ENCODE results near the gene SMNDC1.
"Not testable (repeated sequence)": the region's sequence is repeated elsewhere in the genome, so short reads cannot be mapped to it uniquely, and the experiment has no call there.

The SMNDC1 gene

DNA sequence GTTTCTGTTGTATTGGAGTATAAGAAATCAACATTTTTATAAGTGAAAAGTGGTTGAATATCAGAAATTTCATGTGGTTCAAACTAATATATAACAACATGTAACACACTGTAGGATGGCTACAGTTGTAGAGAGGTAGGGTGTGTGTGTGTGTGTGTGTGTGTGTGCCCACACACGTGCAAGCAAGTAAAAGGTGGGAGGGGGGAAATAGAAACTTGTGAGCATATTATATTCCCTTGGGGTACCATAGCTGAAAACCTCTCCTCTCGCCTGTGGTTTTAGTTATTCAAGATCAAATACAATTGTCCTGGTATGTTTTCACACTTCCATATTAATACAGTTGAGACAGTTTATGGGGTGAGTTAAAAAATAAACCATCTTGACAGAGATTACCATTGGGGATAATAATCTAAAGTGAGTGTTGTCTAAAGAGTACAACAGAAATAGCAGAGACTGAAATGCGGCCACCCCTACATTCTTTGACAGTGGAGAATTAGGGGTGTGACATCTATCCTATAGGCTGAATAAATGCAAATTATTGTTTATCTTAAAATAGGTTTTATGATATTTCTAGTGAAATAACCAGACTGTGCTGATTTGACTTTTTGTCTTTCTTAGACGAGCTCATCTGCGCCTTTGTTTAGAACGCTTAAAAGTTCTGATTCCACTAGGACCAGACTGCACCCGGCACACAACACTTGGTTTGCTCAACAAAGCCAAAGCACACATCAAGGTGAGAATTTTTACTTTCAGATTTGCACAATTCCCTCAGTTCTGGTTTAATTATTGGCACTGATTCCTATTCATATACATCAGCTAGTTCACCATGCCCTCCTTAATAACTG is 25.9 kb downstream of the SMNDC1 start:
- DNase-seq = no peak

DNA sequence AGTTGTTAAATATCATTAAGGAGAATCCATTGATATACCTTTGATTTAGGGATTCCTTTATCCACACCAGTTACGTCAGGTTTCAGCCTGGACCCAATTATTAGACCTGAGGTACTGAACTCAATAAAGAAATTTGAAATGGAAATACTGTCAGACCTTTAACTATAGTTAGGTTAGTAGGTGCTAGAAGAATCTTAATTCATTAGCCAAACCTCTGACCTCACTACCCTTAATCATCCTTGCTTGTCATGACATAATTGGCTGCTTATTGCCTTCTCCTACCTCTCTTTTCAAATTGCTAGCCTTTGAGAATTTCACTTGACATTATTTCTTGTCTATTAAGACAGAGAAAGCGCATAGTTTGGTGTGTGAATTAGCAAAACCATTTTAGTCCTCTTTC is 27.1 kb downstream of the SMNDC1 start:
- DNase-seq = no peak

DNA sequence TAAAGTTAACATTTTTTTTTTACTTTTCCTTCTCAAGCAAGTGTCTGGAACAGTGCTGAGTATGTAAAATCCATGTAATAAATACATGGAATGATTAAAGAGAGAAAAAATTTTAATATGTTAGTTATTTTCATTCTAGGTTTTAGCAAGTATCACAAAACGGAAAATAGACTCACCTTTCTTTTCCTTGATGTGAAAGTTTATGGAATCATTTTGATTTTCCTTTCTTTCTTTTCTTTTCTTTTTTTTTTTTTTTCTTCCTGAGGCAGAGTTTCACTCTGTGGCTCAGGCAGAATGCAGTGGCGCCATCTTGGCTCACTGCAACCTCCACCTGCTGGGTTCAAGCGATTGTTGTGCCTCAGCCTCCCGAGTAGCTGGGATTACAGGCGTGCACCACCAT is 28.1 kb downstream of the SMNDC1 start:
- DNase-seq = no peak

DNA sequence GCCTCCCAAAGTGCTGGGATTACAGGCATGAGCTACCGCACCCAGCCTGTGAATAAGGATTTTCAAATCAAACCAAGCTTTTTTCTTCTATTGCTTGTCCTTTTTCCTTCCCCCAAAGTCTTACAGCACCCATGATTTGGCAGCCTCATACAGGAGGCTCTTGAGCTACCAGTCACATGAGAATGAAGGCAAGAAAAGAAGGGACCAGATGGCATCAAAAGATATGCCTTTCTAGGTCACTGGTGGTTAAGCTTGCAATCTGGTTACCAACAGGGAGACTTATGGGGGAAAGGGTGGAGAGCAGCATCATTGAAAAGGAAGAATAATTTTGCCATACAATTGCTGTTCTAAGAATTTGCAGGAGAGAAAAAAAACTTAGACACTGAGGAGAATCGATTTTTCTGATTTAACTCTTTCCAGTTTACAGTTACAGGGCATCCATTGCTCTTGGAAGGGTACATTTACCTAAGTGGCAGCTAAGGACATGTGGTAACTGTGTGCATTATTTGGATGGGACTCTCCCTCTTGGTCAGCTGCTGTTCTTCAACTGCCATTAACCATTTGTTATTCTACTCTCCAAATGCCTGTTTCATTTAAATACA is 29.5 kb downstream of the SMNDC1 start:
- no peak for DNase-seq

DNA sequence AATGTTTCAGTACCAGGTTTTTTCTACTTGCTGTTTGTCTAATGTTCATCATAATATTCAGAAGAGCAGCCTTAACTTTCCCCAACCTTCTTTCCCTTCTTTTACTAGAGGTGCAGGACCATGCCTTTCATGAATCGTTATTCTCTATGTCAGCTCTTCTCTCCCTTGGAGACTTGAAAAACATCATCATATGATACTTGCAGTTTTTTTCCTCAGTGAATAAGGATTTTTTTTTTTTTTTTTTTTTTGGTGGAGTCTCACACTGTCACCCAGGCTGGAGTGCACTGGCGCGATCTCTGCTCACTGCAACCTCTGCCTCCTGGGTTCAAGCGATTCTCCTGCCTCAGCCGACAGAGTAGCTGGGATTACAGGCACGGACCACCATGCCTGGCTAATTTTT is 30.1 kb downstream of the SMNDC1 start:
- no peak for DNase-seq

DNA sequence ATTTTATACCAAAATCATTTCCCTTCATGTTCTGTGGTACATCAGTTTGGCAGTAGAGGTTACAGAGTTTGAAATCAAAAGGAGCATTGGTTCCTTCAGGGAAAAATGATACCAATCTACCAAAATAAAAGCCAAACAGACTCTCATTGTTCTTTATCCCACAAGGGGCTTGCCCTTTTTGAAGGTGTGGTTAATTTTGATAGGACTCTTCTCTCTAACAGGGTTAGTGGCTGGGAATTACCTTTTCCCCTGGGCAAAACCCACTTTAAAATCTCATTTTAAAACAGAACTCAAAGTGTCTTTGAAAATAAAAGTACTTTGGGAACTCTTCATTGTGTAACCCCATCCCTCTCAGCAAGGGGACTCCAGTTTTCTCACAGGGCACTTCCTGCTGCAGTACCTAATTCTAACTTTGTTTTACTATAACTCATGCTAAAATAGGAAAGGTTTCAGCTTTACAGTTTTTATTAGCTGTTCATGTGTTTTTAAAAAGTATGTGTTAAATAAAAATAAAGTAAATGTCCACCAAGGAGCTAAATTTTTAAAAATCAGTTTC is 30.6 kb downstream of the SMNDC1 start:
- no peak for DNase-seq

DNA sequence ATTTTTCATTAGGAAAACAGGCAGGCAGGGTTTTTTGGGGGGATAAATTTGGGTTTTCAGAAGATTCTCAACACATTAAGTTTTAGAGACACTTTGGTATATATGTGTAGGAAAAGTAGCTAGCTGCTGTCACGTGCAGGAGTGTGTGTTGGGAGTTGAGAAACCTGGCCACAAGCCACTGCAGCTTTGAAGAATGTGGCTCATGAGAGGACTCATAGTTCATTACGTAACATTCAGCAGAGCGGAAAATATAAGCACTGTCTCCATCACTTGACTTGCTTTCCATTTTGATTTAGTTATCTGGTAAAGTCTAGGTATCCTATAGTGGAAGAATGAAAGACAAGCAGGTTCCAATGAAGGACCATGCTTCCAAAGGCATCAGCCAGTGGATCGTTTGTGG is 31.2 kb downstream of the SMNDC1 start:
- DNase-seq = no peak

DNA sequence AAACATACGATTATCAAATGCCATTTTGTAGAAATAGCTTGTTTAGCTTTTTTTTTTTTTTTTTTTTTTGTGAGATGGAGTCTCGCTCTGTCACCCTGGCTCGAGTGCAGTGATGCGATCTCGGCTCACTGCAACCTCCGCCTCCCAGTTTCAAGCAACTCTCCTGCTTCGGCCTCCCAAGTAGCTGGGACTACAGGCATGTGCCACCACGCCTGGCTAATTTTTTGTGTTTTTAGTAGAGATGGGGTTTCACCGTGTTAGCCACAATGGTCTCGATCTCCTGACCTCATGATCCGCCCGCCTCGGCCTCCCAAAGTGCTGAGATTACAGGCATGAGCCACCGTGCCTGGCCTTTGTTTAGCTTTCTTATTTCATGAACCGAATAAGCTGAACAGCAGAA is 31.7 kb downstream of the SMNDC1 start:
- not testable (repeated sequence) for DNase-seq

DNA sequence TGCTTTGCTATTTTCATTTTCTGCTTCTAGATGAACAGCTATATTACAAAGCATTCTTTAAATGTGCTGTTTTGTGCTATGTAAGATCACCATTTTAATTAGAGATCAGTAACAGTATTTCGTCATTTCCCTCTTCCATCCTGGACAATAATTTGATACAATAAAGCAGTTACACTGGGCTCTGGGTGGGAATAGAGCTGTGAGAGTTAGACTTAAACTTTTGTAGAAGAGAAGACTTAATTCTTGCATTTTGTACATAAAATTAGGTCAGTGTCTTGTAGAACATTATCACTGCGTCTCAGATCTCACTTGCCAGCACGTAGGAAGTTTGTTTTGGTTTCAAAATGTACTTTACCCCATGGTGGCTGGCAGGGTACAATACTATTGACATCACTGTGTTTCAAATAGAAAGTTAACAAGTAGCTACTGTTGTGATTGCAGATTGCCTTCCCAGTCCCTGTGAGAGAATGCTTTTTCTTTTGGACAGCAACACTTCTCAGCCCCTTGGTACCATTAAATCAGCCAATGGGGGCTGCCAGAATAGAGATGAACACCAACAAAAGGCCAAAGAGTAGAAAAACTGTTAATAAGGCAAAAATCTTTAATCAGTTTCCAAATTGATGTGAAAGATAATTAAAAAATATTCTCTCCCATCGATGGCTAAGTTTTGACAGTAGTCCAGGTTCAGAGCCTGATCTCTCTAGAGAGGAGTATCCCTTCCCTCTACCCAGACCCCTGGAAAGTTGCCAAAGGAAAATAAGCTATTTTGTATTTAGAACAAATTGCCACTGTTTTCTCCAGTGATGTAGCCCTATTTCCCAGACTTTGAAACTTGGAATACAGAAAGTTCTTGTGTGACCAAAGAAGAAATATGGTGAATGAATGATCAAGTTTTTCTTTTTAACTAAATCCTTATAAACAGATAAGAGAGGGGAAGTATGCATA is 35.1 kb downstream of the SMNDC1 start:
- no peak for DNase-seq

DNA sequence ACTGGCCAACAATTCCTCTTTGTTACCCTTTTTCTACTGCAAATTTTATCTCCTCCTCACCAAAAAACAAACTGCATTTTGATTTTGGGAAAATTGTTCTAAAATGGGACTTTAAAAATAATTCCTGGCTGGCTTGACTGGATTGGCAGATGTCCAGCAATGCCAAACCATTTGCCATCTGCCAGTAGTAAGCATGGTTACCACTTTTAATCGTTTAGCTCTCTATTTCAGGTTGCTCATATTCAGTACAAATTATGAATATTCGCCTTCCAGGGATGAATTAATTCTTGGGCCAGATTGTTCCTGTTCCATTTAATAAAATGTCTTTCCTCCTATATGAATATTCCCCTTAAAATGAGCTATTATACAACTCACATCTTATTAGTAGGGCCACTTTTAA is 35.7 kb downstream of the SMNDC1 start:
- no peak for DNase-seq

DNA sequence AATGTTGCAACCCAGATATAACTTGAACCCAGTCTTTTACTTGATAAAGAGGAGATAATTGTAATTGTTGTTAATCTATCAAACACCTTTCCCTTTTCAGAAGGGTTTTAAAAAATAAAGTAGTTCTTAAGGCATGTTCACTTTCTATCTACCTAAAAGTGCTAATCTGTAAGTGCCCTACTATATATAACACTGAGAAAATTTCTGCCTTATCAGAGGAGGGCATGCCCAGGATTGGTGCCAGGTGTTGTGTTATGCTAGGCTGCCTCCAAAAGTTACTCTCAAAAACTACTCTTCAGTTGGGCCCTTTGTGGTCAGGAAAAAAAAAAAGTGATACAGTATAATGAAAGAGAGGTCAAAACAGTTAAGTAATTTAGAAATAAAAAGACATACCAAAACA is 36.3 kb downstream of the SMNDC1 start:
- DNase-seq = no peak

DNA sequence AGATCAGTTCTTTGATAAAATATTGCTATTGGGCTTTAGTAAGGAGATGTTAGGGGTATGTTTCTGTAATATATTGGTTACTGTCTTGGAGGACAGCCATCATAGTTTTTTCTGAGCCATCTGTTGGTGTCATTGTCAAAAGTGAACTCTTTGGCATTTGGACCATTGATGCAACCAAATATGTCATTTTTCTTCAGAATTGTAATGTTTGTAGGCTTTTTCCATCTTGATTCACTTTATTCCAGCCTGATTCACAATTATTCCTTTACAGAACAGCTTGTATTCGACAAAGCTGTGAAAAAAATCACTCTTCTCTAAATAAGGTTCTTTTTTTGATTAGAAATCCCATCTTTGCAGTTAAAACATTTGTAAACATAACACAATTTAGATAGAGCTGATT is 37.4 kb downstream of the SMNDC1 start:
- DNase-seq = no peak

DNA sequence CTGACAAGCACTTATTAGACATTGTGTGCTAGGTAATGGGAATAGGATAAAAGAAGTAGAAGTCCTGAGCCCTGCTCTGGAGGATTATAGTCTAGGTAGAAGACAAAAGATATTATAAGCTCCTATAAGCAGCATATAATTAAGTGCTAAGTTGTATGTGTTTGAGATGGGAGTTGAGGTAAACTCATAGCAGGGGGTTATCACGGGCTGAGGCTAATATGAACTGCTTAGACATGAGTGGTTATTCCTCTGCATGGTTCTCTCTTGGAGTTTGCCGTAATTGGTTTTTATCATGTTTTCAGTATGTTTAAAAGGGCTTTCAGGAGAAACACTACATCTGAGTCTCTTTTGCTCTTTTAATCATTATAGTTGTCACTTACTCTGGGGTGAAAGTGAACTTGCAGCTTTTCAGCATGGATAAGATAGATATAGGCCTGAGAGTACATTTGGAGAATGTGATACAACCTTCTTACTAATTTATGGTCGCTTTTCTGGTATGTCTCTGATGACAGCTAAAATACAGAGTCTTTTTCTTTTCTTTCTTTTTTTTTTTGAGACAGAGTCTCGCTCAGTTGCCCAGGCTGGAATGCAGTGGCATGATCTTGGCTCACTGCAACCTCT is 39.0 kb downstream of the SMNDC1 start:
- DNase-seq = no peak

DNA sequence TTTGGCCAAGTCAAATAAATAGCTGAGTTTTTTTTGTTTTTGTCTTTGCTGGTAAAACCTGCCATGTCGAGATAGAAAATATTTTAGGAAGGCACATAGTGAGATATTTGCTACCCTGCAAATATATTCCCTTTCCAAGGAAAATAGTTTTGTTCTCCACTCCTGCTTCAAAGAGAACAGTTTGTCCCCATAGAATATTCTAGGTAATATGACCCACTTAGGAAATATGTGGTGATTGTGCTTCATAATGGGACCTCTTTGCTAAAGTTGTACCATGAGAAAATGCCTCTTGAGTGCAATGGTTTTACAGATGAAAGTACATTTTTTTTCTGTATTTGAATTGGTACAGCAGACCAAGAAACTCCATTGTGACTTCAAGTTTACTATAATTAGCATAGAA is 41.6 kb downstream of the SMNDC1 start:
- no peak for DNase-seq

DNA sequence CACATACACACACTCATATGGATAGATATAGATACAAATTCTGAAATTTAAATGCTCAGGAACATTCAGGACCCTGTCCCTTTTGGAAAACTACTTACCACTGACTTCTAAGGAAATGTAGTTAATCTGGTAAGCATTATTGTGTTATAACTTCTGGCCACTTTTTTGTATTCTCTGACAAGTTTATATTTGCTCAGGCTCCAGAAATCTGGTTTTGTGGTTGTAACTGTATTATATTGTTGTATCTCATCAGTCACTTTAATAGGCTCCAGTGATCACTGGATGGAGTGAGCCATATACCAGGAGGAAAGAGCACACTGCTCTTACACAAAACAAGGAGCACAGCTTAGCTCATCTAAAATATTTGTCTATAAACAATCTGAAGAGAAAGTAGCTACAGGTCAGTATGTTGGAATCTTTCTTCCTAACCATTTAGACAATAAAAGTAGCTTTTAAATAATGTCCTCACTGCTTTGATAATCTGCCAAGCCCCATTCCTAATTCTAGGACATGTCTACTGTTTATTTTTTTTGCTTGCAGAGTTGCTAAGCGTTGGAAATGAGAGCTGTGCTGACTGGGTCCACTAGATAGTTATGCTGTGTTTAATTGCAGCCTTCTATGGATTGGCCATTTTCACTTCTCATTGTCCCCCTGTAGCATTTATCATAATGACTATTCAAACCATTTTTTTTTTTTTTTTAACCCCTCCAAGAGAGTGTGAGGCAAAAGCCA is 43.8 kb downstream of the SMNDC1 start:
- no peak for DNase-seq

DNA sequence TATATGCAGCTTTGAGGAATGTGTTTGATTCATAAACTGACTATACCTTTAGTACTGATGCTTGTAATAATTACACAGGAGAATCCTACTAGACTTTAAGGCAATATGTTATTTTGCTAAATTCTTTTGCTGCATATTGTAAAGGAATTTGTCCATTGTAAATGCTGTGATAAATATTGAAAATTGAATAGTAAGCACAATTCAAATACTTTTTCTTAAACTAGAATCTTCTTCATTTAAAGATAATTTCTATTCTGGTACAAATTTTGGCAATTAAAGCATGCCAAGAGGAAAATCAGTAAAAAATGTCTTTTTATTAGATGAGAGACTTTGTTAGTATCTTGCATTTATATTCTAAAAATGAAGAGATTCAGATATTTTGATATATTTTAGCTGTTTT is 45.4 kb downstream of the SMNDC1 start:
- no peak for DNase-seq

DNA sequence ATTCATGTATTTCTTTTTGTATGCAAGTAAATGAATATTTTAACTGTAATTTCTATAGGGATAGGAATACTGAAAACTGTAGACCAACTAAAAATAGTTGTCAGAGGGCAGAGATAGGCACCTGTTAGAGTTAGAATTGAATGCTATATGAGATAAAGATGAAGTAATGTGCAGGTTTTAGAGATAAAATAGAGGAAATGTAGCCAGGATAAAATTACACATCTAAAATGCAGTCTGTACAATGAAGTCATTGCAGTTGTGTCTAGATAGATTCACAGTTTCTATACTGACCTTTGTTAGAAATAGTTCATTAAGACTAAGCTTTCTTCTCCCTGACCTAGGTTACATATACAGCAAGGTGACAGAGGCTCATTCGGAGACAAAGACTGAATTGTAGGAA is 46.2 kb downstream of the SMNDC1 start:
- no peak for DNase-seq

DNA sequence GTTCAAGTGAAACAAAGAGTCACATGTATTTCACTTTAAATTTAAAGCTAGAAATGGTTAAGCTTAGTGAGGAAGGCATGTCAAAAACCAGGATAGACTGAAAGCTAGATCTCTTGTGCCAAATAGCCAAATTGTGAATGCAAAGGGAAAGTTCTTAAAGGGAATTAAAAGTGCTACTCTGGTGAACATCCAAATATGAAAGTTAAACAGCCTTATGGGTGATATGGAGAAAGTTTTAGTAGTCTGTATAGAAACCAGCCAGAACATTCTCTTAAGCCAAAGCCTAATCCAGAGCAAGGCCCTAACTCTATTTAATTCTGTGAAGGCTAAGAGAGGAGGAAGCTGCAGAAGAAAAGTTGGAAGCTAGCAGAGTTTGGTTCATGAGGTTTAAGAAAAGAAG is 50.3 kb downstream of the SMNDC1 start:
- DNase-seq = no peak

DNA sequence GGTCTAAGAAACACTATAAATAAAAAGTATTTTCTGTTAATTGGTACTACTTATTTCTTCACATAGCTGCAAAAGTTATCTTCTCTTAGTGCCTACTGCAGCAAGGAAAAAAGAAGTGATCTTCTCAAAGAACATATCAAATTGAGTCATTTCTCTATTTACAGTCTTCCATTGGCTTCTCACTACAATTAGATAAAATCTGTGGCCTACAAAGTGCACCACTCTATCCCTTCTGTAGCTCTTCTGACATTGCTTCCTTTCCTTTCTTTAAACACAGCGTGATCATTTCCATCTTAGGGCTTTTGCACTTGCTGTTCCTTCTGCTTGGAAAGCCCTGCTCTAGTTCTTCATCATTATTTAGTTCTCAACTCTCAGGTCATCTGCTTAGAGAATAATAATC is 52.6 kb downstream of the SMNDC1 start:
- no peak for DNase-seq

DNA sequence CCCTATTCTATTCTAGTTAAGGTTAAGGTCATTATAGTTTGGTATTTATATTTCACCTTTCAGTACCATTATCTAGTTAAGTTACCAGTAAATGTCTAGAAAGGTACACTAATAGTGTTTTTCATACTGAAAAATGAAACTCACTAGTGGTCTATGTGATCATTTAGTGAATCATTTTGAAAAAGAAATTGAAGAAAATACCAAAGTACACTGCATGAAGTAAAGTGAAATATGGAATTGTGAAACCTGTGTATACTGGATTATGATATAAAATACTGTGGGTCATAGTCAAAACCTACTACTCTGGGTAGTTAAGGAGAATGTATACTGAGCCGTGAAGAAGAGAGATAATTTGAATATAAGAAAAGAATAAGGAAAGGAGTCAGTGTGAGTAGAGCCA is 53.3 kb downstream of the SMNDC1 start:
- DNase-seq = not testable (repeated sequence)

DNA sequence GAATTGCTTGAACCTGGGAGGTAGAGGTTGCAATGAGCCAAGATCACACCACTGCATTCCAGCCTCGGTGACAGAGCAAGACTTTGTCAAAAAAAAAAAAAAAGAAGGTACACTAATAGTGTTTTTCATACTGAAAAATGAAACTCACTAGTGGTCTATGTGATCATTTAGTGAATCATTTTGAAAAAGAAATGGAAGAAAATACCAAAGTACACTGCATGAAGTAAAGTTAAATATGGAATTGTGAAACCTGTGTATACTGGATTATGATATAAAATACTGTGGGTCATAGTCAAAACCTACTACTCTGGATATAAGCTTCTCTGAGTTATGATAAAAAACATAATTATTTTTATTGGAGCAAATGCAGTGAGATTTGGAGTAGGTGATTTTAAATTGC is 55.2 kb downstream of the SMNDC1 start:
- DNase-seq = not testable (repeated sequence)

DNA sequence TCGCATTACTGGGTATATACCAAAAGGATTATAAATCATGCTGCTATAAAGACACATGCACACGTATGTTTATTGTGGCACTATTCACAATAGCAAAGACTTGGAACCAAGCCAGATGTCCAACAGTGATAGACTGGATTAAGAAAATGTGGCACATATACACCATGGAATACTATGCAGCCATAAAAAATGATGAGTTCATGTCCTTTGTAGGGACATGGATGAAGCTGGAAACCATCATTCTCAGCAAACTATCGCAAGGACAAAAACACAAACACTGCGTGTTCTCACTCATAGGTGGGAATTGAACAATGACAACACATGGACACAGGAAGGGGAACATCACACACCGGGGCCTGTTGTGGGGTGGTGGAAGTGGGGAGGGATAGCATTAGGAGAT is 56.9 kb downstream of the SMNDC1 start:
- not testable (repeated sequence) for DNase-seq

Data from activated CD4-positive, CD25-positive, alpha-beta regulatory T cell (primary cell).